SU-DHL-6 (cell line): ENCODE data around the gene ORAI1.

Experiments
- H2AFZ ChIP-seq: fragments of 200-600 bp; sonication (generic); 2 replicates; pipeline ENCODE4 v1.6.1; 2014; ENCODE audit warnings: low read depth, mild to moderate bottlenecking, moderate library complexity, mixed read lengths, antibody characterized with exemption, low read length; ENCODE audit not compliant: severe bottlenecking
- H3F3A ChIP-seq: fragments of 200-600 bp; shearing (Covaris generic); 2 replicates; pipeline ENCODE4 v1.6.0; 2016; ENCODE audit warnings: antibody characterized with exemption, mild to moderate bottlenecking; ENCODE audit not compliant: insufficient read depth
- H3K27ac ChIP-seq: fragments of 200-600 bp; sonication (generic); 2 replicates; pipeline ENCODE4 v1.5.1; 2016; ENCODE audit warnings: low read depth, mild to moderate bottlenecking, low read length, moderate library complexity, mixed read lengths
- H3K27me3 ChIP-seq: fragments of 200-600 bp; sonication (generic), shearing (Covaris generic); 2 replicates; pipeline ENCODE4 v1.6.0; 2014; ENCODE audit warnings: mild to moderate bottlenecking, low read length
- H3K36me3 ChIP-seq: fragments of 200-600 bp; sonication (generic); 2 replicates; pipeline ENCODE4 v1.6.1; 2014; ENCODE audit warnings: mild to moderate bottlenecking, low read length, mixed read lengths
- H3K4me2 ChIP-seq: fragments of 300-600, 200-600 bp; shearing (Covaris generic), sonication (generic); 2 replicates; pipeline ENCODE4 v1.6.0; 2014; ENCODE audit warnings: low read length, low read depth, mild to moderate bottlenecking; ENCODE audit not compliant: poor library complexity, severe bottlenecking
- H3K4me3 ChIP-seq: fragments of 200-600 bp; sonication (generic); 2 replicates; pipeline ENCODE4 v1.5.1; 2014; ENCODE audit warnings: antibody characterized with exemption, low read length, mild to moderate bottlenecking, mixed read lengths; ENCODE audit not compliant: insufficient read depth, poor library complexity, severe bottlenecking
- H3K79me2 ChIP-seq: fragments of 200-600 bp; sonication (generic); 2 replicates; pipeline ENCODE4 v1.6.1; 2014; ENCODE audit warnings: mild to moderate bottlenecking, low read length, moderate library complexity; ENCODE audit not compliant: insufficient read depth
- H3K9ac ChIP-seq: fragments of 200-600 bp; sonication (generic); 2 replicates; pipeline ENCODE4 v1.7.0; 2014; ENCODE audit warnings: mild to moderate bottlenecking, low read length
- H3K9me2 ChIP-seq: fragments of 200-600 bp; sonication (generic); replicated peaks from 2 replicates; pipeline ENCODE4 v1.6.1; 2014; ENCODE audit warnings: low read length; ENCODE audit not compliant: insufficient read depth
- H3K9me3 ChIP-seq: fragments of 200-600 bp; sonication (generic); 2 replicates; pipeline ENCODE4 v1.6.1; 2014; ENCODE audit warnings: low read length, mixed read lengths; ENCODE audit not compliant: insufficient read depth
- H4K20me1 ChIP-seq: fragments of 200-600 bp; sonication (generic); 2 replicates; pipeline ENCODE4 v1.6.1; 2014; ENCODE audit warnings: low read depth, mild to moderate bottlenecking, antibody characterized with exemption, low read length, moderate library complexity, mixed read lengths
- CTCF ChIP-seq: fragments of 200-600 bp; sonication (generic); IDR thresholded peaks from one replicate; pipeline ENCODE4 v1.5.1; 2017; ENCODE audit warnings: antibody characterized with exemption, mild to moderate bottlenecking, low read length, moderate library complexity; ENCODE audit not compliant: insufficient read depth, poor library complexity, severe bottlenecking
- EZH2phosphoT487 ChIP-seq: fragments of 200-600 bp; sonication (generic), shearing (Covaris generic); conservative IDR thresholded peaks from 2 replicates; pipeline ENCODE4 v1.6.1; 2018; ENCODE audit warnings: mild to moderate bottlenecking, antibody characterized with exemption, low read length, moderate library complexity, mixed read lengths

ORAI1 gene

DNA sequence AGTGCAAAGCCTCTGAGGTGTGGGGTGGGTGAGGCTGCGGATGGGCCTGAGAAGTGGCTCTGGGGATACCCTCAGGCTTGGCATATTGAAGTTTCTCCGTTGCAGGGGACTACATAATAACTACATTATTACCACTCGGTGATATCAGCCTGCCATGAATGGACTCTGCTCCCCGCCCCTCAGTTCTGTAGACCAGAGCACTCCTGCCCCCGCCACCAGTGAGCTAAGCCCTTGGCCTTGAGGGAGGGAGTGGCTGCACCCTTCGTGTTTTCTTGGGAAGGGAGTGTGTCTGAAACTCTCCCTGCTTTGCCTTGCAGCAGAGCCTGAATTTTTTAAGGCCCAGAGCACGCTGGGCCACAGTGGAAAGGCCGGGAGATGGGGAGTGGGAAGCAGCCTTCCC lies 1.7 kb downstream of the ORAI1 start:
- Histone ChIP-seq H3K36me3 (no peaks in the 10 kb centered on the region), H3K79me2 (peaks cover 57% of the 10 kb centered on the region)

GRCh38 chr12:121628536-121628935 lies 2.2 kb downstream of the ORAI1 start:
- no peaks in the 10 kb centered on the region for H3K9me2 ChIP-seq
- no peaks in the 10 kb centered on the region for H4K20me1 ChIP-seq
- peak overlapping the region; percentile 100 for H3K4me3 ChIP-seq
- no peak for TF ChIP-seq CTCF
- TF ChIP-seq EZH2phosphoT487: no peak
- H3K27ac ChIP-seq: 0 out of 2 replicates have a peak overlapping the region, but pooled peaks have one; percentile 71
- H3K27me3 ChIP-seq: no peaks in the 10 kb centered on the region
- H2AFZ ChIP-seq: no peak overlapping the region
- H3K9me3 ChIP-seq: no peaks in the 10 kb centered on the region
- H3K9ac ChIP-seq: peak overlapping the region; percentile 89; the same call in 1 of the 2 replicates
- H3K4me2 ChIP-seq: peak overlapping the region; percentile 78
- H3K36me3 ChIP-seq: no peaks in the 10 kb centered on the region
- peaks cover 60% of the 10 kb centered on the region for H3K79me2 ChIP-seq
- peaks cover 7% of the 10 kb centered on the region; the same call in 1 of the 2 replicates for H3F3A ChIP-seq

More for the DNA sequence above, 1.7 kb downstream of the ORAI1 start:
- H3K9ac ChIP-seq: peak overlapping the region; percentile 89
- H3K9me3 ChIP-seq: no peaks in the 10 kb centered on the region
- peaks cover 7% of the 10 kb centered on the region; the same call in 1 of the 2 replicates for H3F3A ChIP-seq
- H3K27me3 ChIP-seq: no peaks in the 10 kb centered on the region
- no peak overlapping the region for H2AFZ ChIP-seq
- peak overlapping the region; percentile 100 for H3K4me3 ChIP-seq
- no peak for TF ChIP-seq EZH2phosphoT487
- TF ChIP-seq CTCF: no peak
- H3K27ac ChIP-seq: peak overlapping the region; percentile 71
- H3K9me2 ChIP-seq: no peaks in the 10 kb centered on the region
- peak overlapping the region; percentile 78 for H3K4me2 ChIP-seq
- no peaks in the 10 kb centered on the region for H4K20me1 ChIP-seq

DNA sequence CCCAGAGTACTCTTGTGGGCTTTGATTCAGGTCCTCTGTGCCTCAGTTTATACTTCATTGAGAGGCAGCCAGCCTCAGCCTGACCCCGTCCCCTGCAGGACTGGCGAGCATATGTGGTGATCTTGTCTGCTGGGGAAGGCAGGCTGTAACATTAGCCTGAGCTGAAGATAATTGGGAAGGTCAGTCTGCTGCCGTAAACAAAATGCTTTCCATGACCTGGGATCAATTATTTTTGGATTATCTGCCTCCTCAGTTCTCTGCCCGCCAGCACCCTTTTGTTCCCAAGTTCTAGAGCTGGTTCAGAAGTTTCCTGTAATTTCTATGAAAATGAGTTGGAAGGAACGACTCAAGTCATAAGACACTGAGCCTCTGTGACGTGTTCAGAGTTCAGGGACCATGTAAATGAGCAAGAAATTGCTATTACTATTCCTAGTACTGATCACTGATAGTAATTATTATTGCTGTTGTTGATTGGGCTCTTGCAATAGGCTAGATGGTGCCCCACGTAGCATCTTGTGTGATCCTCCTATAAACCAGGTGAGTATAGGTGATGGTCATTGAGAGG lies 4.5 kb downstream of the ORAI1 start:
- Histone ChIP-seq H3K27me3 (no peaks in the 10 kb centered on the region), H3K4me2 (no peak overlapping the region), H3K27ac (no peak overlapping the region), H3K9me3 (no peaks in the 10 kb centered on the region), H2AFZ (no peak overlapping the region), H3K4me3 (no peak overlapping the region), H3F3A (peaks cover 2% of the 10 kb centered on the region; the same call in 1 of the 2 replicates), H3K9me2 (no peaks in the 10 kb centered on the region), H3K79me2 (peaks cover 64% of the 10 kb centered on the region), H3K36me3 (no peaks in the 10 kb centered on the region), H3K9ac (no peak overlapping the region), H4K20me1 (no peaks in the 10 kb centered on the region)
- TF ChIP-seq CTCF (no peak), EZH2phosphoT487 (no peak)
